Measurements from ENCODE around the gene SETBP1. TPM values are rescaled to one million over a fixed set of nuclear protein-coding genes. Genes with fewer than 3 reads are reported as not detected.

SETBP1 gene
- total RNA-seq, 1 donor from 2014 or later: 30.1 TPM

- no peak for DNase-seq
Observed at GRCh38 chr18:44841752-44842587, 161.3 kb downstream of the SETBP1 start.

GRCh38 chr18:44842588-44843412, 162.1 kb downstream of the SETBP1 start:
- no peak for DNase-seq

GRCh38 chr18:44844486-44844885, 163.8 kb downstream of the SETBP1 start:
- no peak for DNase-seq

GRCh38 chr18:44846450-44846849, 165.8 kb downstream of the SETBP1 start:
- DNase-seq: no peak

- DNase-seq: peak; percentile 59
Observed at GRCh38 chr18:44848644-44849335, 168.1 kb downstream of the SETBP1 start.

- no peak for DNase-seq
Observed at GRCh38 chr18:44849361-44849760, 168.7 kb downstream of the SETBP1 start.

GRCh38 chr18:44850001-44850400, 169.3 kb downstream of the SETBP1 start:
- DNase-seq: no peak

GRCh38 chr18:44851856-44852621, 171.4 kb downstream of the SETBP1 start:
- DNase-seq: peak; percentile 80

- DNase-seq: peak; percentile 85
Observed at GRCh38 chr18:44852818-44853217, 172.1 kb downstream of the SETBP1 start.

- no peak for DNase-seq
Observed at GRCh38 chr18:44853430-44853829, 172.7 kb downstream of the SETBP1 start.

- peak; percentile 37 for DNase-seq
Observed at GRCh38 chr18:44855681-44856080, 175.0 kb downstream of the SETBP1 start.

GRCh38 chr18:44856157-44856556, 175.5 kb downstream of the SETBP1 start:
- DNase-seq: no peak

- DNase-seq: no peak
Observed at GRCh38 chr18:44857081-44857480, 176.4 kb downstream of the SETBP1 start.

- peak; percentile 71 for DNase-seq
Observed at GRCh38 chr18:44857744-44858491, 177.2 kb downstream of the SETBP1 start.

GRCh38 chr18:44859263-44859662, 178.6 kb downstream of the SETBP1 start:
- DNase-seq: no peak

GRCh38 chr18:44859751-44860439, 179.2 kb downstream of the SETBP1 start:
- DNase-seq: peak; percentile 53

GRCh38 chr18:44862112-44862511, 181.4 kb downstream of the SETBP1 start:
- DNase-seq: no peak

- no peak for DNase-seq
Observed at GRCh38 chr18:44866103-44866502, 185.4 kb downstream of the SETBP1 start.

- no peak for DNase-seq
Observed at GRCh38 chr18:44869533-44869932, 188.8 kb downstream of the SETBP1 start.
